Trophoblast cell (in vitro differentiated cells and primary cell): ENCODE results near the gene MAGEA8.

ENCODE experiments used
- DNase-seq, 2 donors: peaks; one replicate each; pipeline ENCODE4 v3.0.0-alpha.2; 2016
- H2AFZ ChIP-seq: 2 replicates; pipeline ENCODE4 v1.6.1; 2013; ENCODE audit warnings: low read length, moderate library complexity, mild to moderate bottlenecking; ENCODE audit not compliant: insufficient read depth, poor library complexity
- H2AK5ac ChIP-seq: 2 replicates; pipeline ENCODE4 v1.6.1; 2013; ENCODE audit warnings: mild to moderate bottlenecking, low read length
- H2BK120ac ChIP-seq: 2 replicates; pipeline ENCODE4 v1.6.1; 2013; ENCODE audit warnings: low read length, mild to moderate bottlenecking, moderate library complexity; ENCODE audit not compliant: insufficient read depth, poor library complexity
- H2BK12ac ChIP-seq: 2 replicates; pipeline ENCODE4 v1.6.1; 2013; ENCODE audit warnings: mild to moderate bottlenecking, low read length, moderate library complexity
- H2BK5ac ChIP-seq: 2 replicates; pipeline ENCODE4 v1.6.1; 2013; ENCODE audit warnings: low read length, low read depth, moderate library complexity, mild to moderate bottlenecking; ENCODE audit not compliant: poor library complexity
- H3K14ac ChIP-seq: 2 replicates; pipeline ENCODE4 v1.6.1; 2013; ENCODE audit warnings: mild to moderate bottlenecking, low read length
- H3K18ac ChIP-seq: 2 replicates; pipeline ENCODE4 v1.6.1; 2013; ENCODE audit warnings: mild to moderate bottlenecking, low read length
- H3K23ac ChIP-seq: 2 replicates; pipeline ENCODE4 v1.6.1; 2013; ENCODE audit warnings: low read length
- H3K27ac ChIP-seq: 2 replicates; pipeline ENCODE4 v1.5.1; 2013; ENCODE audit warnings: low read depth, mild to moderate bottlenecking, inconsistent platforms, low read length, moderate library complexity
- H3K27me3 ChIP-seq: 2 replicates; pipeline ENCODE4 v1.6.1; 2013; ENCODE audit warnings: inconsistent platforms, mild to moderate bottlenecking, low read length, moderate library complexity; ENCODE audit not compliant: insufficient read depth
- H3K36me3 ChIP-seq, 2 experiments: 1 replicate in 1 of 2; 2 replicates in 1 of 2; pipeline ENCODE4 v1.6.1; 2013; ENCODE audit warnings: low read length in 2 of 2, mild to moderate bottlenecking in 2 of 2, moderate library complexity in 1 of 2; ENCODE audit not compliant: insufficient read depth in 2 of 2, control insufficient read depth in 1 of 2
- H3K4ac ChIP-seq: 2 replicates; pipeline ENCODE4 v1.6.1; 2013; ENCODE audit warnings: low read depth, mild to moderate bottlenecking, low read length, moderate library complexity
- H3K4me1 ChIP-seq, 2 experiments: 1 replicate in 1 of 2; 2 replicates in 1 of 2; pipeline ENCODE4 v1.6.1; 2013; ENCODE audit warnings: low read length in 2 of 2, mild to moderate bottlenecking in 2 of 2, moderate library complexity in 1 of 2; ENCODE audit not compliant: insufficient read depth in 2 of 2, control insufficient read depth in 1 of 2
- H3K4me2 ChIP-seq: 2 replicates; pipeline ENCODE4 v1.6.1; 2013; ENCODE audit warnings: inconsistent platforms, mild to moderate bottlenecking, low read length, moderate library complexity
- H3K4me3 ChIP-seq: 2 replicates; pipeline ENCODE4 v1.5.1; 2013; ENCODE audit warnings: mild to moderate bottlenecking, low read depth, low read length, inconsistent platforms
- H3K79me1 ChIP-seq: one replicate; pipeline ENCODE4 v1.6.1; 2013; ENCODE audit warnings: low read length
- H3K79me2 ChIP-seq: 2 replicates; pipeline ENCODE4 v1.6.1; 2013; ENCODE audit warnings: low read length, mild to moderate bottlenecking; ENCODE audit not compliant: control insufficient read depth, insufficient read depth, poor library complexity
- H3K9ac ChIP-seq: 2 replicates; pipeline ENCODE4 v1.6.1; 2013; ENCODE audit warnings: mild to moderate bottlenecking, low read length
- H3K9me3 ChIP-seq: 2 replicates; pipeline ENCODE4 v1.6.1; 2013; ENCODE audit warnings: low read depth, mild to moderate bottlenecking, control low read depth, inconsistent platforms, low read length; ENCODE audit not compliant: insufficient read depth
- H4K12ac ChIP-seq: 2 replicates; pipeline ENCODE4 v1.6.1; 2013; ENCODE audit warnings: low read depth, mild to moderate bottlenecking, low read length, moderate library complexity
- H4K8ac ChIP-seq: 2 replicates; pipeline ENCODE4 v1.6.1; 2013; ENCODE audit warnings: low read depth, mild to moderate bottlenecking, low read length, moderate library complexity
- H4K91ac ChIP-seq: one replicate; pipeline ENCODE4 v1.6.1; 2013; ENCODE audit warnings: low read depth, mild to moderate bottlenecking, low read length, moderate library complexity
- WGBS: extraction: QIAGEN DNeasy Blood & Tissue Kit; methylation state at CpG from one replicate; pipeline ENCODE4 v1.1.7; 2013; ENCODE audit warnings: missing lambda C conversion rate; ENCODE audit not compliant: insufficient read length, insufficient coverage; ENCODE audit errors: extremely low coverage; 5-methylcytosine and 5-hydroxymethylcytosine counted together

Gene MAGEA8

GRCh38 chrX:149848855-149849254, 32.1 kb upstream of the MAGEA8 start:
- Histone ChIP-seq H2BK120ac (no peak overlapping the region), H4K12ac (no peak overlapping the region), H2BK12ac (no peak overlapping the region), H3K9me3 (no peaks in the 10 kb centered on the region), H2AK5ac (no peak overlapping the region), H3K18ac (no peak overlapping the region), H3K79me1 (no peaks in the 10 kb centered on the region), H2BK5ac (no peak overlapping the region), H4K8ac (no peak overlapping the region), H3K23ac (no peak overlapping the region), H3K14ac (no peak overlapping the region), H3K79me2 (no peaks in the 10 kb centered on the region), H3K9ac (no peak overlapping the region), H3K4ac (no peak overlapping the region), H3K27me3 (no peaks in the 10 kb centered on the region), H3K4me3 (no peak overlapping the region), H2AFZ (no peak overlapping the region), H3K27ac (no peak overlapping the region), H3K4me1 (no peaks in the 10 kb centered on the region), H3K4me2 (no peak overlapping the region), H3K36me3 (no peaks in the 10 kb centered on the region), H4K91ac (no peak overlapping the region)
- DNase-seq: no peak
- WGBS: no CpG with 5 or more reads among the region's 3 CpGs

GRCh38 chrX:149849787-149850186, 31.2 kb upstream of the MAGEA8 start:
- no peaks in the 10 kb centered on the region for H3K9me3 ChIP-seq
- WGBS: no CpG with 5 or more reads among the region's 2 CpGs
- no peaks in the 10 kb centered on the region for H3K79me1 ChIP-seq
- no peak overlapping the region for H3K4me2 ChIP-seq
- no peak overlapping the region for H2BK12ac ChIP-seq
- no peak overlapping the region for H2AK5ac ChIP-seq
- no peak for DNase-seq
- H4K12ac ChIP-seq: no peak overlapping the region
- no peak overlapping the region for H3K14ac ChIP-seq
- no peak overlapping the region for H2AFZ ChIP-seq
- no peak overlapping the region for H2BK5ac ChIP-seq
- no peaks in the 10 kb centered on the region for H3K36me3 ChIP-seq
- H3K4me1 ChIP-seq: no peaks in the 10 kb centered on the region
- H3K4ac ChIP-seq: no peak overlapping the region
- H4K8ac ChIP-seq: no peak overlapping the region
- no peak overlapping the region for H3K9ac ChIP-seq
- H3K79me2 ChIP-seq: no peaks in the 10 kb centered on the region
- H3K4me3 ChIP-seq: no peak overlapping the region
- H3K27ac ChIP-seq: no peak overlapping the region
- no peak overlapping the region for H3K18ac ChIP-seq
- no peak overlapping the region for H2BK120ac ChIP-seq
- no peak overlapping the region for H3K23ac ChIP-seq
- H3K27me3 ChIP-seq: no peaks in the 10 kb centered on the region
- H4K91ac ChIP-seq: no peak overlapping the region

- no peak for DNase-seq
- H3K4ac ChIP-seq: no peak overlapping the region
These were observed 29.1 kb upstream of the MAGEA8 start for GRCh38 chrX:149851864-149852263.

GRCh38 chrX:149853925-149854324, 27.1 kb upstream of the MAGEA8 start:
- H3K79me2 ChIP-seq: no peaks in the 10 kb centered on the region
- no peak overlapping the region for H2BK5ac ChIP-seq
- DNase-seq: no peak
- no peak overlapping the region for H2BK12ac ChIP-seq
- H4K8ac ChIP-seq: no peak overlapping the region
- no peaks in the 10 kb centered on the region for H3K27me3 ChIP-seq
- no peak overlapping the region for H3K4me2 ChIP-seq
- H3K14ac ChIP-seq: no peak overlapping the region
- H3K4me1 ChIP-seq: no peaks in the 10 kb centered on the region
- H2AFZ ChIP-seq: no peak overlapping the region
- no peak overlapping the region for H3K4ac ChIP-seq
- H2AK5ac ChIP-seq: no peak overlapping the region
- no peak overlapping the region for H3K18ac ChIP-seq
- H4K12ac ChIP-seq: no peak overlapping the region
- H3K27ac ChIP-seq: no peak overlapping the region
- no peak overlapping the region for H4K91ac ChIP-seq
- H3K4me3 ChIP-seq: no peak overlapping the region
- WGBS: no CpG with 5 or more reads among the region's 2 CpGs
- H3K9me3 ChIP-seq: peaks cover 3% of the 10 kb centered on the region
- H3K79me1 ChIP-seq: no peaks in the 10 kb centered on the region
- H3K23ac ChIP-seq: no peak overlapping the region
- H3K9ac ChIP-seq: no peak overlapping the region
- H2BK120ac ChIP-seq: no peak overlapping the region
- H3K36me3 ChIP-seq: no peaks in the 10 kb centered on the region

More at GRCh38 chrX:149851864-149852263, 29.1 kb upstream of the MAGEA8 start:
- Histone ChIP-seq H3K27ac (no peak overlapping the region), H3K14ac (no peak overlapping the region), H4K8ac (no peak overlapping the region), H2AFZ (no peak overlapping the region), H2BK5ac (no peak overlapping the region), H4K12ac (no peak overlapping the region), H3K79me2 (no peaks in the 10 kb centered on the region), H3K9me3 (no peaks in the 10 kb centered on the region), H3K79me1 (no peaks in the 10 kb centered on the region), H3K4me1 (no peaks in the 10 kb centered on the region), H2BK12ac (no peak overlapping the region), H3K27me3 (no peaks in the 10 kb centered on the region), H2AK5ac (no peak overlapping the region), H3K4me2 (no peak overlapping the region), H3K18ac (no peak overlapping the region), H3K23ac (no peak overlapping the region), H3K9ac (no peak overlapping the region), H4K91ac (no peak overlapping the region), H3K36me3 (no peaks in the 10 kb centered on the region), H2BK120ac (no peak overlapping the region), H3K4me3 (no peak overlapping the region)
